GM19099 (cell line): ENCODE data around the gene ZNF415.

Experiments used
- POLR2A ChIP-seq: IDR thresholded peaks from 3 replicates; pipeline ENCODE4 v1.6.1; 2011; ENCODE audit warnings: low read depth; ENCODE audit not compliant: insufficient read length; ENCODE audit errors: extremely low read depth

Gene ZNF415

GRCh38 chr19:53132141-53132991 lies at the start of gene ZNF415:
Gene ZNF415 (minus strand): TSS chr19:53132910. CDS start chr19:53122676, 10,234 bp downstream.
- TF ChIP-seq POLR2A, result no peak

GRCh38 chr19:53182202-53182601 lies 49.5 kb upstream of the ZNF415 start:
- no peak for TF ChIP-seq POLR2A

- no peak for TF ChIP-seq POLR2A
Measured at GRCh38 chr19:53177986-53178385, 45.3 kb upstream of the ZNF415 start.

- no peak for TF ChIP-seq POLR2A
Measured at GRCh38 chr19:53172889-53173288, 40.2 kb upstream of the ZNF415 start.

- no peak for TF ChIP-seq POLR2A
Measured at GRCh38 chr19:53165691-53166091, 33.0 kb upstream of the ZNF415 start.

- TF ChIP-seq POLR2A, result no peak
Measured at GRCh38 chr19:53161123-53161522, 28.4 kb upstream of the ZNF415 start.

GRCh38 chr19:53160350-53160749 lies 27.6 kb upstream of the ZNF415 start:
- TF ChIP-seq POLR2A, result no peak

- TF ChIP-seq POLR2A, result no peak
Measured at GRCh38 chr19:53158119-53158656, 25.5 kb upstream of the ZNF415 start.

GRCh38 chr19:53157626-53158025 lies 24.9 kb upstream of the ZNF415 start:
- no peak for TF ChIP-seq POLR2A

- TF ChIP-seq POLR2A, result no peak
Measured at GRCh38 chr19:53156850-53157249, 24.1 kb upstream of the ZNF415 start.

GRCh38 chr19:53147645-53148044 lies 14.9 kb upstream of the ZNF415 start:
- TF ChIP-seq POLR2A, result no peak

GRCh38 chr19:53140351-53140750 lies 7.6 kb upstream of the ZNF415 start:
- TF ChIP-seq POLR2A, result no peak

GRCh38 chr19:53136432-53136831 lies 3.7 kb upstream of the ZNF415 start:
- TF ChIP-seq POLR2A, result no peak

GRCh38 chr19:53131727-53132126 lies 983 bp downstream of the ZNF415 start:
- no peak for TF ChIP-seq POLR2A

- no peak for TF ChIP-seq POLR2A
Measured at GRCh38 chr19:53131085-53131590, 1.6 kb downstream of the ZNF415 start.

GRCh38 chr19:53130506-53130905 lies 2.2 kb downstream of the ZNF415 start:
- TF ChIP-seq POLR2A, result no peak
